CD4-positive, alpha-beta T cell treated with Interleukin-4 for 4 hours (primary cell): ENCODE measurements around the gene ATP6AP1.
"Not testable (repeated sequence)": the region's sequence is repeated elsewhere in the genome, so short reads cannot be mapped to it uniquely, and the experiment has no call there.

Experiments
- DNase-seq: peaks from one replicate; pipeline ENCODE4 v3.0.0-alpha.2; 2020

Gene ATP6AP1

GRCh38 chrX:154399527-154400368, 28.7 kb upstream of the ATP6AP1 start:
- DNase-seq = peak; percentile 29

GRCh38 chrX:154400369-154400817, 28.1 kb upstream of the ATP6AP1 start:
- not testable (repeated sequence) for DNase-seq

DNA sequence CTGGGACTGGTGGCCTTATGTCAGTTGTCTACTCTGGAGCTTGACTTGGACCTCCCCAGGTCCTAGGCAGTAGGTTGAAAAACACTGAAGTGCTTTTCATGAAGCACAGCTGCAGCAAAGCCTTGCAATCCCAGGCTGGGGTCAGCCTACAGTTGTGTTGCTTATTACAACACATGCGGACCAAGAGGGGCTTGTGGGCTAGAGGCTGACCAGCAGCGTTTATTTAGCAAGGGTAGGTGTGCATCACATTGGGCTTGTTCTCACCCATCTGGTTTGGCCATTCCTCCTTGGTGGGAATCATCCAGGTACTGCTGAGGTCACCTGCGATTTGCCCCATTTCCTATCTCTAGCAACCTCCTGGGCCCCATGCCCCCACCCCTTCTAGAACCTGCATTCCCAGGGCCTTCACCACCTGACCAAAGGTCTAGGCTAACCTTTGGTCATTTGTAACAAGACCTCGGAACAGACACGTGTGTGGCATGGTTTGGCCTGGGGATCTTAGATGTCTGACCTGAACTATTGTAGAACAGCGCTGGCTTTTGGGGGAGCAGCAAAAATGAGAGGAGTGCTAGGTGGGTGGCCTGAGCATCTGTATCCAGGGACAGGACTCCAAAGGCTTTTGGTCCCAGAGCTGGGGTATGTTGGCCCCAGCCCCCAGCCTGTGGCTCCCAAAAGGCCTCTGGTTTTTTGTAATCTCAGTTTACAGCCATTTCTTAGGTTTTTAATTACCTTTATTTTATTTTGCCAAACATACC, 27.3 kb upstream of the ATP6AP1 start:
- DNase-seq = no peak

GRCh38 chrX:154401918-154402621, 26.4 kb upstream of the ATP6AP1 start:
- DNase-seq = no peak

DNA sequence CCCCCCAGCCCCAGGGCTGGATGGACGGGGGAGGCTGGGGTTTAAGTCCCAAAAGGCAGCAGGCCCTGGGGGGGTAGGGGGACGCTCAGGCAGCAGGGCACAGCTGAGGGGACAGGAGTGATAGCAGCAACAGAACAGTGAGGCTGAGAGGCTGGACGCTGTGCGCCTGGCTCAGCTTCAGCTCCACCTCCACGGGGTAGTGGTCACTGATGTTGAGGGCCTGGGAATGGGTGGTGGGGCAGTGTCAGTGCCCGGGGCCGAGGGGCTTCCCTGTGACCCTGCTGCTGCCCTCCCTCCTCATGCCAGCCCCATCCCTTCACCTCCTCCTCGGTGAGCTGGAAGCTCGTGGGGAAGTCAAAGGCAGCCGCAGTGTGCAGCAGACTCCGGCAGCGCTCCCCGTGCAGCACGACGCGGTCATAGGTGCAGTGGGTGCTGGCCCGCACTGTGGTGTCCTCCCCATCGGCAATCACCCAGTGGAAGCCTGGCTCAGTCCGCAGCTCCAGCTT, 25.8 kb upstream of the ATP6AP1 start:
- DNase-seq = no peak

- no peak for DNase-seq
Observed at GRCh38 chrX:154403192-154403591, 25.3 kb upstream of the ATP6AP1 start.

- no peak for DNase-seq
Observed at GRCh38 chrX:154403858-154404257, 24.6 kb upstream of the ATP6AP1 start.

DNA sequence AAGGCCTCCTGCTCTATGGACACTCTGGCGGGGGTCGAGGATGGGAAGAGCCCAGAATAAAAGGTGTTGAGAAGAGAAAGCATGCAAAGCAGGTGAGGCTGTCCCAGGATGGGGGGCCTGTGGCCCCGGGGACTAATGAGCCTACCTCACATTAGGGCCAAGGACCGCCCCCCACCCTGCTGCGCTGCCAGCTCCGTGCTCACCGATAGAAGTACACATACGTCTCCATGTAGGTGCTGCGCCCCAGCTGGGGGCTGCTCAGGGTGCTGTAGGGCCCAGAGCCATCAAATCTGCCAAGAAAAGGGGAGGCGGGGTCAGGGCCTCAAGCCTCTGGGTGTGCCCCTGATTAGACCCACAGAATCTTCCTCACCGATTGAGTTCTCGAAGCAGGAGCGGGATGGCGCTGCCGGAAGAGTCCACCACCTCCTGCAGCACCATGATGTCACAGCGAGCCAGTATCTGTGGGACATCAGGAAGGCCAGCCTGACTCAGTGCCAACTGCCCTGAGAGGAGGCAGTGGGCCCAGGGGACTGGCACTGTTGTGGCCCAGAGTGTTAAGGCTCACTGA, 23.8 kb upstream of the ATP6AP1 start:
- no peak for DNase-seq

DNA sequence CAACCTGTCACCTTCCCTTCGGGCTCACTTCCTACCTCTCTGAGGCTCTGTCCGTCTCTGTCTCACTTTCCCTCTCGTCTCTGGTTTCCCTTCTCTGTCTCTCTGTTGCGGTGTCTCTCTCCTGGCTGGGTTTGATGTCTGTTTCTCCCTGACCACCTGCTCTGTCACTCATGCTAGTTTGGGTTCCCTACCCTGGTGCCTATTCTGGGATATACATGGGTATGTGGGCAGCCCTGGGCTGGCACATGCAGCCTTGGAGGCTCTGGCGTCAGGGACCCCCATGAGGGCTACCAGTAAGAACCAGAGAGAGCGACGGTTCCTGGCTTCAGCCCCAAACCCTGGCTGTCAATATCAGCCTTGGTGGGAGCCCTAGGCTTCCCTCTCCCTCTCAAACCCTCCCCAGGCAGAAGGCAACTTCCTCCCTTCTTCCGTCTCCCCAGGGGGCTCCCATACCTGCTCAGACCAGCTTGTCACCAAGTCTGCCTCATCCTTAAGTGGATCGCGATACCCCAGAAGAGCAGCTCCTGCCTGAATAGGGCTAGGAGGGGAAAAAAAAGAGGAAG, 19.7 kb upstream of the ATP6AP1 start:
- DNase-seq = no peak

DNA sequence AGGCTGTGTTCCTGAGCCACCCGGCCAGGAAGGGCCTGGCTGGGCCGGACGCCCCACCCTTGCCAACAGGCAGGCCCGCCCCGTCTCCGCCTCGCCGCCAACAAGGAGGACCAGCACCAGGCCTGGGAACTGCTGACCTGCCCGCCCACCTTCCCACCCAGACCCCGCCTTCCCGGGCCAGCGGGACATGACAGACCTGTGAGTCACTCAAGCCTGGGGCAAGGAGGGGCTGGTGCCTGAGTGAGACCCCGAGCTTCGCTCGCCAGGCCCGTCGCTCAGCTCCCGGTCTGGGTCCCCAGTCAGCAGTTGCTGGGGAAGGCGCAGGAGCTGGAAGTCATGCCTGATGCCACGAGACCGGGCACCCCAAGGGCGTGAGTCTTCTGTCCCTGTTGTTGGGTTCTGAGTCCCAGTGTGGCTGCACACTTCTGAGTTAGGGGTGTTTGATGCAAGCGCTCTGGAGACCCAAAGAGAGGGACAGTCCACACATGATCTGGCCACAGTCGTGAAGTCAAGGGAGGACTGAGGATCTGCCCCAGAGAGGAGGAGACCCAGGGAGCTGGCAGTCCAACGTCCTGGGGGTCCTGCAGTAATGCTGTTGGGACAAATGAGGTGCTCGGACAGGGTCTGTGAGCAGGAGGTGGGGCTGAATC, 19.1 kb upstream of the ATP6AP1 start, which contains the start of gene DNASE1L1:
TSS of gene DNASE1L1 (minus strand) at position 33 of the 650 bp plus-strand sequence. CDS start 3,686 bp downstream, outside the sequence.
- DNase-seq = peak; percentile 11

- DNase-seq = peak; percentile 59
Observed at GRCh38 chrX:154411981-154412340, 16.5 kb upstream of the ATP6AP1 start.

GRCh38 chrX:154412468-154412867, 16.0 kb upstream of the ATP6AP1 start:
- DNase-seq = peak; percentile 52

- DNase-seq = no peak
Observed at GRCh38 chrX:154413142-154413541, 15.3 kb upstream of the ATP6AP1 start.

- DNase-seq = no peak
Observed at GRCh38 chrX:154417157-154417556, 11.3 kb upstream of the ATP6AP1 start.

DNA sequence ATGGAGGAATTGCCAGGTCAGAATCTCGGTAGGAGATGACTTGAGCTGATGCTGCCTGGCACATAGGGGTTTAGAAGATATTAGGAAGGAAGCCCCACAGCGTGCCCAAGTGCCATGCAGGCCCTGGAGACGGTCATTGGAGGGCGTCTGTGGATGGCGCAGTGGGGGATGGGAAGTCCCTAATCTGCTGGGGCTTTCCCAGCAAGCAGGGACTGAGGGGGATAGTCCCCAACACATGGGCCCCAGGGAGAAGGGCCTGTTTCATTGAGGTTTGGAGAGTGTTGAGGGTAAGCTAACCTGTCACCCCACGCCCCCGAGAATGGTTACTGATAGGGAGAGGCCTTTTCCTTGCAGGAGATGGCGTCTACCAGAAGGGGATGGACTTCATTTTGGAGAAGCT, 9.3 kb upstream of the ATP6AP1 start:
- no peak for DNase-seq

- no peak for DNase-seq
Observed at GRCh38 chrX:154419688-154420401, 8.6 kb upstream of the ATP6AP1 start.

- no peak for DNase-seq
Observed at GRCh38 chrX:154420402-154420756, 8.1 kb upstream of the ATP6AP1 start.

DNA sequence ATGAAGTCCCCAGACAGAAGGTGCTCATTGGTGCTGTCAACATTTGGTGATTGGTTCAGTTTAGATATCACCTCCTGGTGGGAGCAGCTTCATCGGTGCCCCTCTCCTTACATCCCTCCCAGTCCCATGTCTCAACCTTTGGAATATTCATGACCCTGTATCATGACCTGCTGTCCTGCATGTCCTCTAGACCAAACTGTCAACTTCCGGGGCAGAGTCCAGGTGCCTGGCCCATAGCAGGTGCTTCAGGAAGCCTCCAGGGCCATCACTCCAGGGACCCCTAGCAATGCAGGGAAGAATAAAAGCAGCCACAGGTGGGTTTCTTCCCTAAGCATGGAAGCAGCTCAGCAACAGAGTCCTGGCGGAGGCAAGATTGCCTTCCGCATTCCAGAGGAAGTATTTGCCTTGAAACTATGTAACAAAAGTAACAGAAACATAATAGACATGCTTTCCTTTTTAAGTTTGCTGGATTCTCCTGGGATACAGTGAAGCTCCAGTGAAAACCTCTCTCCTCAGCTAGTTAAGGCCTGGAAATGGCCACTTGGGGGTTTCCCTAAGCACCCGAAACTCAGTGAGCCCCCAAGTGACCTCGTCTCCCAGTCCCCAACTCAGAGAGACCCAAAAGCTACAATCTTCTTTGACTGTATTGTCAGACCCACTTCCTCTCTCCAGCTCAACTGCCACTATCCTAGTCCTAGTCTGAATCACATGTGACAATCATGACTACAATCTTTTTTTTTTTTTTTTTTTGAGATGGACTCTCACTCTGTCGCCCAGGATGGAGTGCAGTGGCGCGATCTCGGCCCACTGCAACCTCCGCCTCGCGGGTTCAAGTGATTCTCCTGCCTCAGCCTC, 1.3 kb upstream of the ATP6AP1 start:
- no peak for DNase-seq

- DNase-seq = no peak
Observed at GRCh38 chrX:154429711-154430110, 1.2 kb downstream of the ATP6AP1 start.

DNA sequence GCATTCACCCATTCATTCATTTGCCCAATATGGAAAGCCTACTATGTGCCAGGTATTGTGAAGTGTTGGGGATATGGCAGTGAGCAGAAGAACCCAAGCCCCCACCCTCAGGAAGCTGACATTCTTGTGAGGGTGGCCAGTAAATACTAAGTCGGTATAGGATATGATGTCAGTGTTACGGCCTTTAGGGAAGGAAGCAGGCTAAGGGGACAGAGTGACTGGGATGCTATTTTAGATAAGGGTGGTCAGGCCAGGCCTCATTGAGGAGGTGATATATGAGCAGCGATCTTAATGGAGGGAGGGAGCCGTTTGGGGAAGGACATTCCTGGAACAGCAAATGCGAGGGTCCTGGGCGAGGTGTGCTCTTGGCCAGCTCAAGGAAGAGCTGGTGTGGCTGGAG, 2.0 kb downstream of the ATP6AP1 start:
- DNase-seq = no peak
